Hepatocyte (in vitro differentiated cells): ENCODE measurements around the gene DTHD1. TPM values are rescaled to one million over a fixed set of nuclear protein-coding genes. Genes with fewer than 3 reads are reported as not detected.

Source experiments
- DNase-seq: peaks from one replicate; pipeline ENCODE4 v3.0.0-alpha.2; 2016; ENCODE audit warnings: low spot score
- H2AFZ ChIP-seq: fragments of 200-600 bp; sonication (generic); 2 replicates; pipeline ENCODE4 v1.6.0; 2016; ENCODE audit warnings: antibody characterized with exemption, mild to moderate bottlenecking
- H3K27ac ChIP-seq: fragments of 200-600 bp; sonication (generic); 2 replicates; pipeline ENCODE4 v1.5.1; 2016; ENCODE audit warnings: mild to moderate bottlenecking
- H3K27me3 ChIP-seq: fragments of 200-600 bp; sonication (generic); 2 replicates; pipeline ENCODE4 v1.6.1; 2016
- H3K36me3 ChIP-seq: fragments of 200-600 bp; sonication (generic); replicated peaks from 2 replicates; pipeline ENCODE4 v1.5.1; 2016; ENCODE audit warnings: low read depth; ENCODE audit not compliant: insufficient read depth
- H3K4me1 ChIP-seq: fragments of 200-600 bp; sonication (generic); 2 replicates; pipeline ENCODE4 v1.5.1; 2016; ENCODE audit warnings: mild to moderate bottlenecking, moderate library complexity; ENCODE audit not compliant: insufficient read depth
- H3K4me2 ChIP-seq: fragments of 200-600 bp; sonication (generic); 2 replicates; pipeline ENCODE4 v1.6.0; 2016
- H3K4me3 ChIP-seq: fragments of 200-600 bp; sonication (generic); 2 replicates; pipeline ENCODE4 v1.5.1; 2016; ENCODE audit warnings: mild to moderate bottlenecking
- H3K79me2 ChIP-seq: fragments of 200-600 bp; sonication (generic); 2 replicates; pipeline ENCODE4 v1.6.0; 2017; ENCODE audit warnings: mild to moderate bottlenecking
- H3K9me2 ChIP-seq: fragments of 200-600 bp; sonication (generic); replicated peaks from 2 replicates; pipeline ENCODE4 v1.6.0; 2017; ENCODE audit warnings: mild to moderate bottlenecking; ENCODE audit not compliant: insufficient read depth
- H3K9me3 ChIP-seq: fragments of 200-600 bp; sonication (generic); 2 replicates; pipeline ENCODE4 v1.5.1; 2016; ENCODE audit warnings: low read depth, mild to moderate bottlenecking
- H4K20me1 ChIP-seq: fragments of 200-600 bp; sonication (generic); 2 replicates; pipeline ENCODE4 v1.6.0; 2016; ENCODE audit warnings: mild to moderate bottlenecking; ENCODE audit not compliant: insufficient read depth, poor library complexity, severe bottlenecking
- EZH2 ChIP-seq: fragments of 200-600 bp; sonication (generic); IDR thresholded peaks from 2 replicates; pipeline ENCODE4 v1.6.1; 2016; ENCODE audit warnings: antibody characterized with exemption, mild to moderate bottlenecking, borderline replicate concordance
- EZH2phosphoT487 ChIP-seq: fragments of 200-600 bp; sonication (generic); IDR thresholded peaks from one replicate; pipeline ENCODE4 v1.6.1; 2018; ENCODE audit warnings: antibody characterized with exemption, mild to moderate bottlenecking, low read depth, moderate library complexity; ENCODE audit not compliant: unreplicated experiment, severe bottlenecking
- WGBS: methylation state at CpG from one replicate; pipeline ENCODE4 v1.1.6; 2016; ENCODE audit warnings: low lambda C conversion rate; ENCODE audit errors: missing lambda C conversion rate; 5-methylcytosine and 5-hydroxymethylcytosine counted together
- polyA plus RNA-seq: library from polyadenylated mRNA; unstranded; fragments of >200 nt; fragmentation: Nextera tagmentation; extraction: Ambion mirVana; gene quantifications from 2 replicates; pipeline ENCODE4 v1.2.1, GENCODE V29; 2016
- total RNA-seq: library from RNA; depleted of rRNA; stranded (reverse); fragments of >200 nt; gene quantifications from 2 replicates; pipeline ENCODE4 v1.2.3, GENCODE V29; 2014
- TF ChIP-seq, protein P1 (sequence below): fragments of 200-600 bp; sonication (generic); IDR thresholded peaks from 2 replicates; pipeline ENCODE4 v1.5.1; 2016; ENCODE audit warnings: antibody characterized with exemption, mild to moderate bottlenecking; ENCODE audit not compliant: poor library complexity

DTHD1 gene
- total and polyA plus RNA-seq, 2 experiments from 2014 or later: not detected

DNA sequence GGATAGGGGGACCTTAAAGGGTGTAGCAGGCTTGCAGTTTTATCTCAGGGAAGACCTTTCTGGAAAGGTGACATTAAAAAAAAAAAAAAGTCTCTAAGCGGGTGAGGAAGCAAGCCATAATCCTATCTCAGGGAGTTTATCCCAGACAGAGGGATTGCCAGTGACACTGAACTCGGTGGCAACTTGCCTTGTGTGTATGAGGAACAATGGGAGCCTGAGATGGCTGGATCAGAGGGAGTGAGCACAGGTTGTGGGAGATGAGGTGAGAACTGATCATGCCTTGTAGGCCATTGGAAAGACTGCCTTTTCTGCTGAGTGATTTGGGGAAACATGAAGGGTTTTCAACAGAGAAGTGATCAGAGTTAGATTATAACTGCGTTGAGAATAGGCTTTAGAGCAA is 31.1 kb downstream of the DTHD1 start:
- H3K27me3 ChIP-seq: no peaks in the 10 kb centered on the region
- no peaks in the 10 kb centered on the region for H3K36me3 ChIP-seq
- H3K4me1 ChIP-seq: no peaks in the 10 kb centered on the region
- no peak for TF ChIP-seq EZH2phosphoT487
- TF ChIP-seq EZH2: no peak
- TF ChIP-seq, protein P1, sequence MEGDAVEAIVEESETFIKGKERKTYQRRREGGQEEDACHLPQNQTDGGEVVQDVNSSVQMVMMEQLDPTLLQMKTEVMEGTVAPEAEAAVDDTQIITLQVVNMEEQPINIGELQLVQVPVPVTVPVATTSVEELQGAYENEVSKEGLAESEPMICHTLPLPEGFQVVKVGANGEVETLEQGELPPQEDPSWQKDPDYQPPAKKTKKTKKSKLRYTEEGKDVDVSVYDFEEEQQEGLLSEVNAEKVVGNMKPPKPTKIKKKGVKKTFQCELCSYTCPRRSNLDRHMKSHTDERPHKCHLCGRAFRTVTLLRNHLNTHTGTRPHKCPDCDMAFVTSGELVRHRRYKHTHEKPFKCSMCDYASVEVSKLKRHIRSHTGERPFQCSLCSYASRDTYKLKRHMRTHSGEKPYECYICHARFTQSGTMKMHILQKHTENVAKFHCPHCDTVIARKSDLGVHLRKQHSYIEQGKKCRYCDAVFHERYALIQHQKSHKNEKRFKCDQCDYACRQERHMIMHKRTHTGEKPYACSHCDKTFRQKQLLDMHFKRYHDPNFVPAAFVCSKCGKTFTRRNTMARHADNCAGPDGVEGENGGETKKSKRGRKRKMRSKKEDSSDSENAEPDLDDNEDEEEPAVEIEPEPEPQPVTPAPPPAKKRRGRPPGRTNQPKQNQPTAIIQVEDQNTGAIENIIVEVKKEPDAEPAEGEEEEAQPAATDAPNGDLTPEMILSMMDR: no peak
- no peak overlapping the region for H3K4me3 ChIP-seq
- H3K9me2 ChIP-seq: no peaks in the 10 kb centered on the region
- H4K20me1 ChIP-seq: no peaks in the 10 kb centered on the region
- no peak overlapping the region for H3K27ac ChIP-seq
- no peak overlapping the region for H3K4me2 ChIP-seq
- no peaks in the 10 kb centered on the region for H3K9me3 ChIP-seq
- no peak for DNase-seq
- no peaks in the 10 kb centered on the region for H3K79me2 ChIP-seq
- 69% methylated on average over 3 of the region's 3 CpGs for WGBS
- H2AFZ ChIP-seq: no peak overlapping the region

DNA sequence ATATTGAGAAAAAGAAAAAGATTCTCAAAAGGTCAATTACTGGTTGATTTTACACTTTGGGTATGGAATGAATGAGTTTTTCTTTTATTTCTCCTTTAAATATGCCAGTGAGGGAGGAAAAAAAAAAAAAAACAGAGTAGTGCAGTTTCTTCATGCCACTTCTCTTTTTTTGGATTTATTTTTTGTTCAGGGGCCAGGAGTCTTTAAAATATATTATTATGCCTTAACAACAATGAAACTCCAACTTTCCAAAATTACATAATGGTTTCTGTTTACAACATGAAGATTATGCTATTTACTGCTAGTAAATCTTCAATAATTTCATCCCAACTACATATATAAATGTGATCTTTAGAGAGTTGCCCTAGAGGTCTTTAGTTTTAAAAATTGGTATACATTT is 31.9 kb downstream of the DTHD1 start:
- no peak for TF ChIP-seq EZH2
- TF ChIP-seq EZH2phosphoT487: no peak
- TF ChIP-seq, protein P1: no peak
- H3K9me3 ChIP-seq: no peaks in the 10 kb centered on the region
- no peaks in the 10 kb centered on the region for H3K4me1 ChIP-seq
- no peak for DNase-seq
- no peak overlapping the region for H3K27ac ChIP-seq
- H3K27me3 ChIP-seq: no peaks in the 10 kb centered on the region
- H3K4me2 ChIP-seq: no peak overlapping the region
- no peaks in the 10 kb centered on the region for H3K36me3 ChIP-seq
- H3K4me3 ChIP-seq: no peak overlapping the region
- no peaks in the 10 kb centered on the region for H3K9me2 ChIP-seq
- no peaks in the 10 kb centered on the region for H3K79me2 ChIP-seq
- H2AFZ ChIP-seq: no peak overlapping the region
- no peaks in the 10 kb centered on the region for H4K20me1 ChIP-seq

DNA sequence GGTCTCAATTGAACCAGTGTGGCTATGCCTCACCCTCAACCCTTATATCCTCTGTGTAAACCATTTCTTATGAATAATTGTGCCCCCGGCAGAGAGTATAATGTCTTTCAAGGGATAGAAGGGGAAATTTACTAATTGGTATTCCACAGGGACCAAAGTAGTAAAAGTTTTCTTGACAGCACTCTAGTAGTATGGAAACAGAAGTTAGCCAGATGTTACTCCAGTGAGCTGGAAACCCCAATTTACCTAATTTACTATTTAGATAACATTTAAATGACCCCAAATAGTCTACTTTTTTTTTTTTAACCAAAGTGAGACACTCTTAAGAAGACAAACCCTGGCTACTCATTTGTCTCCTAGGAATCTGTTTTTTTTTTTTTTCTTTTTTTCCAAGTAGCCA is 32.3 kb downstream of the DTHD1 start:
- H2AFZ ChIP-seq: no peak overlapping the region
- no peak for TF ChIP-seq EZH2
- no peak for TF ChIP-seq EZH2phosphoT487
- TF ChIP-seq, protein P1: no peak
- H3K9me2 ChIP-seq: no peaks in the 10 kb centered on the region
- no peak overlapping the region for H3K27ac ChIP-seq
- H3K4me1 ChIP-seq: no peaks in the 10 kb centered on the region
- H3K79me2 ChIP-seq: no peaks in the 10 kb centered on the region
- H3K9me3 ChIP-seq: no peaks in the 10 kb centered on the region
- H4K20me1 ChIP-seq: no peaks in the 10 kb centered on the region
- no peaks in the 10 kb centered on the region for H3K36me3 ChIP-seq
- no peak overlapping the region for H3K4me2 ChIP-seq
- DNase-seq: no peak
- H3K4me3 ChIP-seq: no peak overlapping the region
- 83% methylated on average over 1 of the region's 1 CpG for WGBS
- no peaks in the 10 kb centered on the region for H3K27me3 ChIP-seq

DNA sequence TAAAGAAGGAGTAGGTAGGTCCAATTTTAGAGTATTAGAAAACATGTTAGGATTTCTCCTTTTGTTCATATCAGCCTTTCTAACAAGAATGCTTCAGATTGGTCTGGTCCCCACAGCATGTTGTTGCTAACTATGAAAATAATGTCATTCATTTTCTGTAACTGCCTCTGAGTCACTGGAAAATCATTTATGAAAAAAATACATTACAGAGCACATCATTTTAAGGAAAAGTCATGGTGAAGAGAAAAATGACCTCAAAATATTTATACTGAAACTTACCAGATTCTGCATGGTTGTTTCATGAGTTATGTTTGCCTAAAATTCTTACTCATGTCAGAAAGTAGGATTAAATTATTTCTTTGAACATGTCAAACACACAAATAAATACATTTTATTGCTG is 35.2 kb downstream of the DTHD1 start:
- H3K9me2 ChIP-seq: no peaks in the 10 kb centered on the region
- H3K4me3 ChIP-seq: no peak overlapping the region
- no peaks in the 10 kb centered on the region for H3K4me1 ChIP-seq
- no peak overlapping the region for H3K27ac ChIP-seq
- no peaks in the 10 kb centered on the region for H3K27me3 ChIP-seq
- H3K36me3 ChIP-seq: no peaks in the 10 kb centered on the region
- H4K20me1 ChIP-seq: no peaks in the 10 kb centered on the region
- no peaks in the 10 kb centered on the region for H3K79me2 ChIP-seq
- TF ChIP-seq, protein P1: no peak
- TF ChIP-seq EZH2: no peak
- TF ChIP-seq EZH2phosphoT487: no peak
- H2AFZ ChIP-seq: no peak overlapping the region
- DNase-seq: no peak
- H3K4me2 ChIP-seq: no peak overlapping the region
- no peaks in the 10 kb centered on the region for H3K9me3 ChIP-seq
